K562 (cell line): Measurements from ENCODE around the gene PRR36. TPM values are rescaled to one million over a fixed set of nuclear protein-coding genes. Genes with fewer than 3 reads are reported as not detected.
A peak's percentile ranks its signal among the peaks of the same experiment; 100 is the strongest.

Experiments
- ARID3A ChIP-seq: IDR thresholded peaks from 2 replicates; pipeline ENCODE4 v1.6.1; 2012; ENCODE audit warnings: low read depth, low read length, improper control_type of control experiment, borderline replicate concordance
- CCAR2 ChIP-seq: fragments of 200-400 bp; formaldehyde crosslinking; IDR thresholded peaks from 2 replicates; pipeline ENCODE4 v1.6.1; 2017; ENCODE audit warnings: mild to moderate bottlenecking, low read depth, low read length
- CREB3L1 ChIP-seq: fragments of 450-650 bp; IDR thresholded peaks from 2 replicates; pipeline ENCODE4 v1.6.1; 2014; ENCODE audit warnings: low read depth, mild to moderate bottlenecking, moderate library complexity, borderline replicate concordance
- CXXC5 ChIP-seq: fragments of 250-450 bp; sonication (Bioruptor Pico); IDR thresholded peaks from 2 replicates; pipeline ENCODE4 v1.8.0; 2022; ENCODE audit warnings: inconsistent platforms, mild to moderate bottlenecking, moderate library complexity
- FOXP4 ChIP-seq: sonication (generic); formaldehyde crosslinking; IDR thresholded peaks from 2 replicates; pipeline ENCODE4 v1.8.0; 2022; ENCODE audit warnings: mild to moderate bottlenecking, missing genetic modification reagents, borderline replicate concordance
- MAFK ChIP-seq: IDR thresholded peaks from 2 replicates; pipeline ENCODE4 v1.6.1; 2011; ENCODE audit warnings: low read length, improper control_type of control experiment
- RFX5 ChIP-seq: IDR thresholded peaks from 2 replicates; pipeline ENCODE4 v1.6.1; 2011; ENCODE audit warnings: low read depth, mild to moderate bottlenecking, improper control_type of control experiment, low read length
- polyA plus RNA-seq, 8 experiments: library from polyadenylated mRNA; depleted of rRNA in 4 of 8; stranded (reverse) in 5 of 8; unstranded in 3 of 8; fragments of >200 nt; fragmentation: Nextera tagmentation in 2 of 8; fragmentation: Illumina TruSeq in 1 of 8; extraction: Ambion mirVana in 2 of 8; extraction: Trizol in 1 of 8; gene quantifications; 2 replicates each; pipeline versions ENCODE4 v1.2.1 to v1.2.3, GENCODE V29; 2011 to 2014; ENCODE audit warnings: inconsistent platforms in 1 of 8, missing spikeins in 1 of 8
- total RNA-seq, 7 experiments: library from RNA; depleted of rRNA in 6 of 7; stranded (reverse); fragments of >200 nt in 6 of 7; fragmentation: Illumina TruSeq in 2 of 7; extraction: Trizol in 2 of 7; gene quantifications; 2 replicates each; pipeline versions ENCODE4 v1.2.1 to v1.2.3, GENCODE V29; 2011 to 2021; ENCODE audit warnings: low replicate concordance in 1 of 7
- TF ChIP-seq, protein P1 (sequence below): fragments of 200-600 bp; sonication (generic); IDR thresholded peaks from one replicate; pipeline ENCODE4 v1.6.1; 2012; ENCODE audit warnings: mild to moderate bottlenecking, low read depth, low read length, inconsistent platforms

The PRR36 gene
- total and polyA plus RNA-seq, 9 of the 15 experiments (the other 6 are each of a cell fraction or from before 2014, with no cell fraction given): 0.05 to 0.42 (median 0.06) TPM; not detected in 6

GRCh38 chr19:7829561-7830271, 44.5 kb downstream of the PRR36 start, which contains the start of gene EVI5L (continued):
- TF ChIP-seq FOXP4 (CRISPR knock-in tag) (0 out of 2 replicates have a peak, but pooled peaks have one; percentile 58), CREB3L1 (no peak), ARID3A (peak; percentile 98), RFX5 (peak; percentile 67), CXXC5 (CRISPR knock-in tag) (peak; percentile 99), MAFK (0 out of 2 replicates have a peak, but pooled peaks have one; percentile 6), CCAR2 (no peak)
- TF ChIP-seq, protein P1, sequence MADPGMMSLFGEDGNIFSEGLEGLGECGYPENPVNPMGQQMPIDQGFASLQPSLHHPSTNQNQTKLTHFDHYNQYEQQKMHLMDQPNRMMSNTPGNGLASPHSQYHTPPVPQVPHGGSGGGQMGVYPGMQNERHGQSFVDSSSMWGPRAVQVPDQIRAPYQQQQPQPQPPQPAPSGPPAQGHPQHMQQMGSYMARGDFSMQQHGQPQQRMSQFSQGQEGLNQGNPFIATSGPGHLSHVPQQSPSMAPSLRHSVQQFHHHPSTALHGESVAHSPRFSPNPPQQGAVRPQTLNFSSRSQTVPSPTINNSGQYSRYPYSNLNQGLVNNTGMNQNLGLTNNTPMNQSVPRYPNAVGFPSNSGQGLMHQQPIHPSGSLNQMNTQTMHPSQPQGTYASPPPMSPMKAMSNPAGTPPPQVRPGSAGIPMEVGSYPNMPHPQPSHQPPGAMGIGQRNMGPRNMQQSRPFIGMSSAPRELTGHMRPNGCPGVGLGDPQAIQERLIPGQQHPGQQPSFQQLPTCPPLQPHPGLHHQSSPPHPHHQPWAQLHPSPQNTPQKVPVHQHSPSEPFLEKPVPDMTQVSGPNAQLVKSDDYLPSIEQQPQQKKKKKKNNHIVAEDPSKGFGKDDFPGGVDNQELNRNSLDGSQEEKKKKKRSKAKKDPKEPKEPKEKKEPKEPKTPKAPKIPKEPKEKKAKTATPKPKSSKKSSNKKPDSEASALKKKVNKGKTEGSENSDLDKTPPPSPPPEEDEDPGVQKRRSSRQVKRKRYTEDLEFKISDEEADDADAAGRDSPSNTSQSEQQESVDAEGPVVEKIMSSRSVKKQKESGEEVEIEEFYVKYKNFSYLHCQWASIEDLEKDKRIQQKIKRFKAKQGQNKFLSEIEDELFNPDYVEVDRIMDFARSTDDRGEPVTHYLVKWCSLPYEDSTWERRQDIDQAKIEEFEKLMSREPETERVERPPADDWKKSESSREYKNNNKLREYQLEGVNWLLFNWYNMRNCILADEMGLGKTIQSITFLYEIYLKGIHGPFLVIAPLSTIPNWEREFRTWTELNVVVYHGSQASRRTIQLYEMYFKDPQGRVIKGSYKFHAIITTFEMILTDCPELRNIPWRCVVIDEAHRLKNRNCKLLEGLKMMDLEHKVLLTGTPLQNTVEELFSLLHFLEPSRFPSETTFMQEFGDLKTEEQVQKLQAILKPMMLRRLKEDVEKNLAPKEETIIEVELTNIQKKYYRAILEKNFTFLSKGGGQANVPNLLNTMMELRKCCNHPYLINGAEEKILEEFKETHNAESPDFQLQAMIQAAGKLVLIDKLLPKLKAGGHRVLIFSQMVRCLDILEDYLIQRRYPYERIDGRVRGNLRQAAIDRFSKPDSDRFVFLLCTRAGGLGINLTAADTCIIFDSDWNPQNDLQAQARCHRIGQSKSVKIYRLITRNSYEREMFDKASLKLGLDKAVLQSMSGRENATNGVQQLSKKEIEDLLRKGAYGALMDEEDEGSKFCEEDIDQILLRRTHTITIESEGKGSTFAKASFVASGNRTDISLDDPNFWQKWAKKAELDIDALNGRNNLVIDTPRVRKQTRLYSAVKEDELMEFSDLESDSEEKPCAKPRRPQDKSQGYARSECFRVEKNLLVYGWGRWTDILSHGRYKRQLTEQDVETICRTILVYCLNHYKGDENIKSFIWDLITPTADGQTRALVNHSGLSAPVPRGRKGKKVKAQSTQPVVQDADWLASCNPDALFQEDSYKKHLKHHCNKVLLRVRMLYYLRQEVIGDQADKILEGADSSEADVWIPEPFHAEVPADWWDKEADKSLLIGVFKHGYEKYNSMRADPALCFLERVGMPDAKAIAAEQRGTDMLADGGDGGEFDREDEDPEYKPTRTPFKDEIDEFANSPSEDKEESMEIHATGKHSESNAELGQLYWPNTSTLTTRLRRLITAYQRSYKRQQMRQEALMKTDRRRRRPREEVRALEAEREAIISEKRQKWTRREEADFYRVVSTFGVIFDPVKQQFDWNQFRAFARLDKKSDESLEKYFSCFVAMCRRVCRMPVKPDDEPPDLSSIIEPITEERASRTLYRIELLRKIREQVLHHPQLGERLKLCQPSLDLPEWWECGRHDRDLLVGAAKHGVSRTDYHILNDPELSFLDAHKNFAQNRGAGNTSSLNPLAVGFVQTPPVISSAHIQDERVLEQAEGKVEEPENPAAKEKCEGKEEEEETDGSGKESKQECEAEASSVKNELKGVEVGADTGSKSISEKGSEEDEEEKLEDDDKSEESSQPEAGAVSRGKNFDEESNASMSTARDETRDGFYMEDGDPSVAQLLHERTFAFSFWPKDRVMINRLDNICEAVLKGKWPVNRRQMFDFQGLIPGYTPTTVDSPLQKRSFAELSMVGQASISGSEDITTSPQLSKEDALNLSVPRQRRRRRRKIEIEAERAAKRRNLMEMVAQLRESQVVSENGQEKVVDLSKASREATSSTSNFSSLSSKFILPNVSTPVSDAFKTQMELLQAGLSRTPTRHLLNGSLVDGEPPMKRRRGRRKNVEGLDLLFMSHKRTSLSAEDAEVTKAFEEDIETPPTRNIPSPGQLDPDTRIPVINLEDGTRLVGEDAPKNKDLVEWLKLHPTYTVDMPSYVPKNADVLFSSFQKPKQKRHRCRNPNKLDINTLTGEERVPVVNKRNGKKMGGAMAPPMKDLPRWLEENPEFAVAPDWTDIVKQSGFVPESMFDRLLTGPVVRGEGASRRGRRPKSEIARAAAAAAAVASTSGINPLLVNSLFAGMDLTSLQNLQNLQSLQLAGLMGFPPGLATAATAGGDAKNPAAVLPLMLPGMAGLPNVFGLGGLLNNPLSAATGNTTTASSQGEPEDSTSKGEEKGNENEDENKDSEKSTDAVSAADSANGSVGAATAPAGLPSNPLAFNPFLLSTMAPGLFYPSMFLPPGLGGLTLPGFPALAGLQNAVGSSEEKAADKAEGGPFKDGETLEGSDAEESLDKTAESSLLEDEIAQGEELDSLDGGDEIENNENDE: no peak
